Omental fat pad (tissue), 4 donors: Measurements from ENCODE around the gene PRPSAP1. TPM values are rescaled to one million over a fixed set of nuclear protein-coding genes. Genes with fewer than 3 reads are reported as not detected.
A peak's percentile ranks its signal among the peaks of the same experiment; 100 is the strongest.

Experiments
- ATAC-seq: fragments of 150-250 bp; one replicate; pipeline ENCODE4 v1.9.1; 2016; ENCODE audit warnings: mild to moderate bottlenecking, moderate library complexity; ENCODE audit not compliant: low FRiP score
- DNase-seq: peaks from one replicate; pipeline ENCODE4 v3.0.0-alpha.2; 2019; ENCODE audit warnings: low spot score
- total RNA-seq, 4 donors: library from RNA; depleted of rRNA; stranded (reverse); fragments of >200 nt; gene quantifications; one replicate each; pipeline ENCODE4 v1.1.0, GENCODE V29; 2016
- TF ChIP-seq, protein P1 (sequence below), 3 donors: fragments of 450-650 bp; IDR thresholded peaks; one replicate each; pipeline ENCODE4 v1.5.1; 2016 to 2017; ENCODE audit warnings: antibody characterized with exemption in 3 of 3, mild to moderate bottlenecking in 3 of 3, moderate library complexity in 2 of 3

Gene PRPSAP1
- total RNA-seq, 4 donors from 2014 or later: 31.3 to 80.4 (median 53.7) TPM

DNA sequence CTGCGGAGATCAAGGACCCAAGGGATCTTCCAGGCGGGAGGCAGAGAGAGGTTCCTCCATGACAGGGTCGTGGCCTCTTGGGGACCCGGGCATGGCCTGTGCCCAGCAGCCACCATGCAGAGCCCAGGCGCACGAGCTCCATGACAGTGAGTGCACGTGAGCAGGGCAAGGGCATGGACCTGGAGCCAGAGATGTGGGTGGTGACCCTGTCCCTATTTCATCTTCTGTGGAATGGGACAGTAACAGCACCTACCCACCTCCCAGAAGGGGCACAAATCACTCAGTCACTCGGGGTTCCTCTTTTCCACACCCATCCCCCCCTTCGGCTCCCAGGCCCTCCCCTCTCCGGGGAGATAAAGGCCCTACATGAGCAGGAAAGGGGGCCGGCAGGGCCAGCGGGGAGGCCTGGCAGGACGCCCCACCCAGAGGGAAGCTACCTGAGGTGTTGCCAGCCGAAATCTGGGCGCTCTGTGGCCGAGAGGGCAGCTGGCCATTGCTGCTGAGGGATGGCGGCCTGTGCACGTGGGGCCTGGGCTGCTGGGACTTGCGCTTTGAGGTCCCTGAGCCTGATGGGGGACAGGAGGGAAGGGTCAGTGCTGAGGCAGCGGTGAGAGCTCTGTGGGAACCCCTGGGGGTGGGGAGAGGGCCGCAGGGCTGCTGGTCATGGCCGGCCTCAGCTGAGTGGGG, 78.2 kb downstream of the PRPSAP1 start:
- ATAC-seq: no peak
- TF ChIP-seq, protein P1, sequence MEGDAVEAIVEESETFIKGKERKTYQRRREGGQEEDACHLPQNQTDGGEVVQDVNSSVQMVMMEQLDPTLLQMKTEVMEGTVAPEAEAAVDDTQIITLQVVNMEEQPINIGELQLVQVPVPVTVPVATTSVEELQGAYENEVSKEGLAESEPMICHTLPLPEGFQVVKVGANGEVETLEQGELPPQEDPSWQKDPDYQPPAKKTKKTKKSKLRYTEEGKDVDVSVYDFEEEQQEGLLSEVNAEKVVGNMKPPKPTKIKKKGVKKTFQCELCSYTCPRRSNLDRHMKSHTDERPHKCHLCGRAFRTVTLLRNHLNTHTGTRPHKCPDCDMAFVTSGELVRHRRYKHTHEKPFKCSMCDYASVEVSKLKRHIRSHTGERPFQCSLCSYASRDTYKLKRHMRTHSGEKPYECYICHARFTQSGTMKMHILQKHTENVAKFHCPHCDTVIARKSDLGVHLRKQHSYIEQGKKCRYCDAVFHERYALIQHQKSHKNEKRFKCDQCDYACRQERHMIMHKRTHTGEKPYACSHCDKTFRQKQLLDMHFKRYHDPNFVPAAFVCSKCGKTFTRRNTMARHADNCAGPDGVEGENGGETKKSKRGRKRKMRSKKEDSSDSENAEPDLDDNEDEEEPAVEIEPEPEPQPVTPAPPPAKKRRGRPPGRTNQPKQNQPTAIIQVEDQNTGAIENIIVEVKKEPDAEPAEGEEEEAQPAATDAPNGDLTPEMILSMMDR (IDR thresholded peaks at IDR 0.05): no peak
- DNase-seq: no peak

DNA sequence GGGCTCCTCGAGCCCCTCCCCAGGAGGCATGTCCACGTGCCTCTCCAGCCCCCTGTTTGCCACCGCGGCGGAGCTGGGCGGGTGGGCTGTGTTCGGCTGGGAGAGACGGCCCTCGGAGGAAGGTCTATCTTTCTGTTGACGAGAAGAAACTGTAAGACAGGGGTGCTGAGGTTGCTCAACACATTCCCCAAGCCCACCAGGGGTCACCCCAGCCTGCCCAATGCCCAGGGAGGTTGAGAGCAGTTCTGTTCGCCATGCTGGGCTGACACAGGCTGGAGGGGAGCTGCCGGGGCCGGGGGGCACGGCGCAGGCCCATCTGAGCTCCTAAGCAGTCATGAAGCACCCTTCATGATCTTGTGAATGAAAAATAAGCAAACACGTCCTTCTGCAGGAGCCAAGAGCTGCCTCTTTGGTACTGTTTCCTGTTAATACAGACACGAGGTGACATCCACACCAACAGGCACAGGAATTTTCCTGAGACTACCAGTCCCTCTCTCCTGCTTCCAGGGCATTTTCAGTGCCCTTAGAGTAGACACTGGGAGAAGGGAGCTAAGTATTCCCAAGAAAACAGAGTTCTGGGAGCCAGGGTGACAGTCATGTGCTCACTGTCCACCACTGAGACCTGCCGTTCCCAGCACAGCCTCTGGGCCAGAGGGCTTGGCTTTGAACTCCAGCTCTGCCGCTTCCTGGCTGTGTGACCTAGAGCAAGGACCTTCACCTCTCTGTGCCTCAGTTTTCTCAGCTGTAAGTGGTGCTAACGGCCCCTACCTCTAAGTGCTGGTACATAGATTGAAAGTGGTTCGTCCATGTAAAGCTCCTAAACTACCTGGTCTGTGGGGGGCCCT, 79.4 kb downstream of the PRPSAP1 start:
- TF ChIP-seq, protein P1 (IDR thresholded peaks at IDR 0.05): no peak
- ATAC-seq: no peak
- no peak for DNase-seq

DNA sequence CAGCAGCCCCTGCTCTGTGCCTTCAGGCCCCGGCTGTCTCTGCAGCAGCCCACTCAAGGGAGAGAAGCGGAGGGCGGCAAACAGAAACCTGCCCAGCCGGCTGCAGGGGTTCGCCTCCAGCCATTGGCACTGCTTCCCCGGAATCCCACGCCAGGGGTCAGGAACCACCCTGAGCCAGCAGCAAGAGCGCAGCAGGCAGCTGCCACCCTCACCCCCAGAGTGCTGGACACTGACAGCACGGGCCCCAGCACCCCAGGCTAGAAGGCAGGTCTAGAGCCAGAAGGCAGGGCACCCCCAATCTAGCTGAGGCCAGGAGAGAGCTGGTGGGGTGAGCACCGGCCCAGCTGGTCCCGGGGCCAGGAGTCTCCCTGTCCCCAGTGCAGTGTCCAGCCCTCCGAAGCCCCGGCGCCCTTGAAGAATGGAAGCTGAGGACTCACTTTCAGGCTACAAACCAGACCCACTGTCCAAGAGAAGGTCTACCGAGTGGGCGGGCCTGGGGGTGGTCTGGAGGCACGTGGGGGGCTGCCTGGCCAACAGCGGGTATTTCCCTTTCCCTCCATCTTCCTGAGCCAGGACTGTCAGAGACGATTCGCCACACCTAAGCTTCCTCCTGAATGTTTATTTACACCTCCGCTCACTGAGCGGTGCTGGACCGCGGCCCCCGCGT, 80.1 kb downstream of the PRPSAP1 start:
- TF ChIP-seq, protein P1 (IDR thresholded peaks at IDR 0.05): no peak
- DNase-seq: no peak
- ATAC-seq: no peak

DNA sequence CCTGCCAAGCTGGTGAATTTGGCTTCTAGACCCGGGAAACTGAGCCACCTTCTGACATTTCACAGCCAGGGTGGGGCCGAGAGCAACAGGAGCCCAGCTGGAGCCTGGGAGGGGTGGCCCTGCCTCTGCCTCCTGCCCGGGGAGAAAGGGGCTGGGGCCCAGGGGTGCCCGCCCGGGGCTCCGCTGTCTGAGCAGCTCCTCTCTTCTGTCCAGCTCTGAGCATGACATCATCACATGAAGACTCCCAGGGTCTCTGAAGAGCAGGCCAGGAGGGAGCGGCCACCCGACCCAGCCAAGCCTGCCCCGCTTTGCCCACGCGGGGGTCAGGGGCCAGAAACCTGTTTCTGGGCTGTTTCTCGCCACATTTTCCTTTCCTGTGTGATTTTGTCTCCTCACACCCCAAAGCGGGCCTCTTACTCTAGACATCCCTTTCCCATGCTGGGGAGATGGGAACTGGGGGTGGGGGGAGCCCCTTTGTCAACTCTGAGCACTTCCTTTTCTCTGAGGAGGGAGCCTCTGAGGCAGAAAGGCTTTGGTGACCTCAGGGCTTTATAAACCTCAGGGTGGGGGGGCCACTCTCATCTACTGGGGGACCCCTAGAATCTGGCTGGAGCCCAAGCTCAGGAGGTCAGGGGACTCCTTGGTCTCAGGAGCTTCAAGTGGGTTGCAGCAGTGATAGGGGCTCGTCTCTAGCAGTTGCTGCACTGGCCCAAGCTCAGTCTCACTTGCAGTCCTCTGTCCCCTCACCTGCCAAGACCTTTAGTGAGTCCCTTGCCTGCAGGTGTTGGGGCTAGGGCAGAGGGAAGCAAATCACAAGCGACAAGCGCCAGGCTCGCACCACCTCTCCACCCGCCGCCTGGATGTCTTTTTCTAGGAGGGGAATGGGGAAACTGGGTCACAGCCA, 80.9 kb downstream of the PRPSAP1 start:
- ATAC-seq (peak; percentile 12), DNase-seq (no peak)
- TF ChIP-seq, protein P1 (IDR thresholded peaks at IDR 0.05): no peak

DNA sequence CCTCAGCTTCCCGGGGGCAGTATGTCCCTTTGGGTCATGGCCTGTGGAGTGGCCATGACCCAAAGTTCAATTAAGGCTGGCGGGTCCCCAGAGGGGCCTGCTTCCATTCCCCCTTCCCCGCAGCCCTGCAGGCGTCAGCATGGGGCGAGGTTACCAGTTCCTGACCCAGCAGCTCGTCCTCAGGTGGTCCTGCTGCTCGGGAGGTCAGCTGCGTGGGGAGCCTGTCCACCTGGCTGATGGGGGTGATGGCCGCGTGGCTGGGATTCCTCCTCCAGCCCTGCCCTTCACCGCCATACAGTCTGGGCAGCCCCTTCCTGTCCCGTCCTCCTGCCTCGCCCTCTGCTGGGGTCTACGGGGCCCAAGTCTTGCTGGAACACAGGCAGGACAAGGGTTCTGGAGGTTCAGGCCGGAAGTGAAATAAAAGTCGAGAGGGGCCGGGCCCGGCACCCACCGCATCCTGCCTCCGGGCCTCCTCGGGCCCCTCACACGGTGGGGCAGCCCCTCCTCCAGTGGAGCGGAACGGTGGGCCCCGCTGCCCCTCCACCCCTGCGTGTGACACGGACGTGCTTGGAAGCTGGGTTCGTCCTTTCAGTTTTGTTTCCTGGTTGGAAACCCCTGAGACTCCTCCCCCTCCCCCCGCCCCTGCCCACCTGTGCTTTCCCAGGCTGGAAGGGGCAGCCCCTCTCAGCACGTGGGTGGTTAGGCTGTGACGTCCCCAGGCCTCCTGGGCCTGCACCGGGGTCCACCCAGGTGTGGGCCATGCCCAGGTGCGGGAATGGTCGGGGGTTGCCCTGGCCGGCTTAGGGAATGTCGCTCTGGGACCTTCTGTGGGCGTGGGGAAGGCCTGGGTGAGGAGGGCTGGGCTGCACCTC, 81.8 kb downstream of the PRPSAP1 start:
- DNase-seq (no peak), ATAC-seq (peak; percentile 34)
- TF ChIP-seq, protein P1 (IDR thresholded peaks at IDR 0.05): no peak
